GM20431 (cell line): ENCODE measurements around the gene RAB34.
"Not testable (repeated sequence)": the region's sequence is repeated elsewhere in the genome, so short reads cannot be mapped to it uniquely, and the experiment has no call there.

ENCODE experiments used
- in situ Hi-C: fragments of 300-500 bp; cut with MseI, MboI; formaldehyde crosslinking; loops from one replicate; pipeline ENCODE4 v1.15.0; 2020; ENCODE audit warnings: low sequenced_read_pairs; ENCODE audit not compliant: unreplicated experiment

The RAB34 gene

DNA sequence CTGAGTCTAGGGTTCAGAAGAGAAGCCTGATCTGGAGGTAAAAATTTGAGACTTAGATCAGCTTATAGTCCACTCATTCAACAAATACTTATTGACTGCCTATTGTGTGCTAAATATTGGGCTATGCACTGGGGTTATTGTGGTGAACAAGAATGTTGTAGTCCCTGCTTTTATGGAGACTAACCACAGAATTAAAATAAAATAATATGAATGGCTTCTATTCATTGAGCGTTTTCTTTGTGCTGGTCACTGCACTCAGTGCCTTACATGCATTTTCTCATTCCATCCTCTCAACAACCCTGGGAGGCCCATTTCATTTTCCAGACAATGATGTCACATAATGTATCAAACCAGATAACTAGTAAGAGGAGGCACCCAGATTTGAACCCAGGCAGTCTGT is 15.7 kb upstream of the RAB34 start:
- in situ Hi-C loops = no loop called here

- in situ Hi-C loops = no loop called here
Measured at GRCh38 chr17:28729950-28730330, 12.3 kb upstream of the RAB34 start.

GRCh38 chr17:28728364-28729200 is 10.9 kb upstream of the RAB34 start, which contains the start of gene NEK8:
Gene NEK8 (plus strand): TSS chr17:28728788. CDS start chr17:28728814, 26 bp downstream.
- in situ Hi-C loops = no loop called here

DNA sequence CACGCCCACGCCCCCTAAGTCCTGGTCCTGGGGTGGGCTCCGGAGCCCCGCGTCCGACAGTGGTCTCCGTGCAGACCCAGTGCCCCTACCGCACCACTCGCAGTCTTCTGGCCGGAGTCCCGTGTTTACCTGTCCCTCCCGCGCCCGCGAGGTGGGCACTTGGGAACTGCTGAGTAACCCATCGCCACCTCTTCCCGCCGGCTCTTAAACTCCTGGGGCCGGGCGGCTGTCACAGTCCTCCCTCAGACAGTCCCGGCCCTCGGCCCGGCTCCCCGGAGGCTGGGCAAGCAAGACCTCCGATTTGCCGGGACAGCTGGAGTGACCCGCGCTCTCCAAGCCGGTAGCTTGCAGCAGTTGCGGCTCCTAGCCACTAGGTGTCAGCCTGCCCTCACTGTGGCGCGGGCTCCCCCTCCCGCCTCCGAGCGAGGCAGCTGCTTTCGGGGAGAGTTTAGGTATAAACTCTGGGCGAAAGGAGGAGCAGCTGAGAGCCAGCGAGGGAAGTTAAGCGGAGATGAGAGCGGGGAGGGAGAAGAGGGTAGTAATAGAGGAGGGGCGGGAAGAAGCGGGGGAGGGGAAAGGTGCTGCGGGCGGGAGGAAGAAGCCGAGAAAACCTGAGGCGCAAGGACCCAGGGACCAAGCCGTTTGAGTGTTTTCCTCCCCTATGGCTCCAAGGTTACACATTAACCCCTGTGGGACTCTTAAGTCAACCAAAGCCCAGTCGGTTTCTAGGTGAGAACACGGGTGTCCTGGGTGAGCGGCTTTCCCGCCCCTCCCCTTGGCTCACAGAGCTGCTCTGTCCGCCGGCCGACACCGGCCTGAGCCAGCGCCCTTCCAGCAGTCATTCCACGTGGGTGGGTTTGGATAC is 9.2 kb upstream of the RAB34 start:
- in situ Hi-C loops = no loop called here

DNA sequence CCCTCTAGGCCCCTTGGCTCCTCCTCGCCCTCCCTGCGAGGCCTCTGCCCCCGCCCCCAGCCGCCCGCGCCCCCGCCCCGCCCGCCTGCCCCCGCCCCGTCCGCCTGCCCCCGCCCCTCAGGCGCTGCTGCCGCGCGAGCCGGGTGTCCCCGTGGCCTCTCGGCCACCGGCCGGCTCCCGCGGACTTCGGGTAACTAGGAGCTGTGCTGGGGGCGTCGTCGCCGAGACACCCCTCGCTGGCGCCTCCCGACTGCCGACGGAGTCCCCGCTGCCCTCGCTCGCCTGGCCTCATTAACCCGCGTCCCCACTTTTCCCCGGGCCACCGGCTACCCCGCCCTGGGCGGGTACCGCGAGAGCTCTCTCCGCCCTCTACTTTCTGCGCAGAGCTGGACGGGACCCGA is 8.6 kb upstream of the RAB34 start, which contains the start of gene TLCD1:
TLCD1 (minus strand) TSS at position 8 of the 401 bp plus-strand sequence. CDS start 136 bp downstream, outside the sequence.
- in situ Hi-C loops = no loop called here

GRCh38 chr17:28725660-28726225 is 8.1 kb upstream of the RAB34 start:
- in situ Hi-C loops = no loop called here

DNA sequence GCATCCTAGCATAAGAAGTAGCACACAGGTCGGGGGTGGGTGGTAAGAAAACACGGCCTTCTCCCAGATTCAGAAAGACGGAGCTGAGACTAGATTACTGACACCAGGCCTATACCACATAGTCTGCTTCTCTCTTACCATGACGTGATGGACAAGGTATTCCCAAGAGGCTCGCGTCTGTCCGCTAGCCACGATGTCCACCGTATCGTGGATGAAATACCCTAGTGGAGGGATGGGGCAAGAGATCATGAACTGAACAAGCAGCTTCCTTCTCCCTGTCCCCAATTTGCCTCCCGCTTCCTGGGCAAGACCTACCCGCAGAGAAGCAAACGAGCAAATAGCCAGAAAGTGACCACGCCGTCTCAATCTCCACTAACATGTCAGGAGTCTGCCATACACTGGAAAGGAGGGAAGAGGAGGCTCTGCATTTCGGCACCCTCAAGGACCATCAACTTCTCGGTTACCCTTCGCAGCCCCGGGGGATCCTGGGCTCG is 7.5 kb upstream of the RAB34 start:
- in situ Hi-C loops = no loop called here

- in situ Hi-C loops = no loop called here
Measured at GRCh38 chr17:28724500-28725165, 7.0 kb upstream of the RAB34 start.

DNA sequence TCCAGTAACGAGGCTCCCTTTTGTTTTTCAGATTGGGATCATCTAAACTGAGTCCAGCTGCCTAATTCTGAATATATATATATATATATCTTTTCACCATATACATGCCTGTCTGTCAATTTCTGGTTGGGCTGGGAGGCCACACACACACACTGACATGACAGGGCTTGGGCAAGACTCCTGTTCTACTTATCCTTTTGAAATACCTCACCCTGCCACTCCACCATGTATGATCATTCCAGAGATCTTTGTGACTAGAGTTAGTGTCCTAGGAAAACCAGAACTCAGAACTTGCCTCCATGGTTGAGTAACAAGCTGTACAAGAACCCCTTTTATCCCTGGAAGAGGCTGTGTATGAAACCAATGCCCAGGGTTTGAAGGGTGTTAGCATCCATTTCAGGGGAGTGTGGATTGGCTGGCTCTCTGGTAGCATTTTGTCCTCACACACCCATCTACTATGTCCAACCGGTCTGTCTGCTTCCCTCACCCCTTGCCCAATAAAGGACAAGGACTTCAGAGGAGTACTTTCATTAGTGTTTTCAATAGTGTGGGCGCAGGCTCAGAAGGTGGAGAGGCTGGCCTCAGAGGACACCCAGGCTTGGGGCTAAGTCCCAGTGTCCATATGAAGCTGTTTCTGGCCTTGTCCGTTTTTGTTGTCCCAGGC is 6.3 kb upstream of the RAB34 start:
- in situ Hi-C loops = not testable (repeated sequence)

DNA sequence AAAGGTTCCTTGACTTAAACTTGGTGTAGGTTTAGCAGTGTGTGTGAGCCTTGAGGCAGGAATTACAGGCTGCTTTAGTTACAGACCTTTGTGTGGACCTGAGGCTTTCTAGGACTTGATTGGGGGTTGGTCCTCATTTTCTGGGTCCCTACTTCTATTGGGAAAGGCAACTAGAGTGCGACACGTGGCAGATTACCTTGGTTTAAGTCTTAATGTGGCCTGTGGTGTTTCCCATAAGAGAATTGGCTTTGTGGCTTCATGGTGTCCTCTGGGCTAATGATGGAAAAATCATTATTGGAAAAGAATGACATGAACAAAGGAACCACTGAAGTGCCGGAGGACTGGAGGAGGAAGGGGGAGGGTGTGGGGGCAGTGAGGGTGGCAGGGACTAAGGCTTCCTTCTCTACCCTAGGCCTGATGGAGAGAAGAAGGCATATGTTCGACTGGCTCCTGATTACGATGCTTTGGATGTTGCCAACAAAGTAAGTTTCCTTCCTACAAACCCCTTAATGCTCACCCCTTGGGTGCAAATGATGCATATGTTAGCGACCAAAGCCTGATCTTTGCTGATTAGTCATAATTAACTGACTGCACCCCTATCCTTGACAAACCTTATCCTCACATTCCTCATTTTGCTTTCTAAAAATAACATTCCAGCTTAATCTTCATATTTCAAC is 5.6 kb upstream of the RAB34 start:
- in situ Hi-C loops = no loop called here

DNA sequence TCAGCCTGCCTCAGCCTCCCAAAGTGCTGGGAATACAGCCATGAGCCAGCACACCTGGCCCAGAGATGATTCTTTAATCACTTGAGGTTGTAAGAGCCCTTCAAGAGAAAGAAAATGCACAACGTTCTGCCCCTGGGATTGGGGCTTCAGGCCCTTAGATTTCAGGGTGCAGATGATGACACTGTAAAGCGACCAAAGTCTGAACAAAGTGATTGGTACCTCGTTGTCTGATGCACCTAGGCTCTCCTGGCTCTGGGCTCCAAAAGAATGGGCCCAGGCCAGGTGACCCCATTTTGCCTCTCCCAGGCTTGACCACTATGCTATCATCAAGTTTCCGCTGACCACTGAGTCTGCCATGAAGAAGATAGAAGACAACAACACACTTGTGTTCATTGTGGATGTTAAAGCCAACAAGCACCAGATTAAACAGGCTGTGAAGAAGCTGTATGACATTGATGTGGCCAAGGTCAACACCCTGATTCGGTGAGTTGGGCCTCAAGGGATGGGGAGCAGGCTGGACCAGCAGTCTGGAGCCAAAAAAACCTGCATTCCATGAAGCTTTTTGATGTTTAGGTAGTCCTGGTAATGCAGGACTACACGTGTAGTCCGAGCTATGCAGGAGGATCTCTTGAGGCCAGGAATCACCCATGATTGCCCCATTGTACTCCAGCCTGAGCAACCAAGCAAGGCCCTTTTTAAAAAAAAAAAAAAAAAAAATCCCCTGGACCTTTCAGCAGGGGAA is 4.9 kb upstream of the RAB34 start:
- in situ Hi-C loops = no loop called here

GRCh38 chr17:28720997-28721329 is 3.3 kb upstream of the RAB34 start:
- in situ Hi-C loops = not testable (repeated sequence)

DNA sequence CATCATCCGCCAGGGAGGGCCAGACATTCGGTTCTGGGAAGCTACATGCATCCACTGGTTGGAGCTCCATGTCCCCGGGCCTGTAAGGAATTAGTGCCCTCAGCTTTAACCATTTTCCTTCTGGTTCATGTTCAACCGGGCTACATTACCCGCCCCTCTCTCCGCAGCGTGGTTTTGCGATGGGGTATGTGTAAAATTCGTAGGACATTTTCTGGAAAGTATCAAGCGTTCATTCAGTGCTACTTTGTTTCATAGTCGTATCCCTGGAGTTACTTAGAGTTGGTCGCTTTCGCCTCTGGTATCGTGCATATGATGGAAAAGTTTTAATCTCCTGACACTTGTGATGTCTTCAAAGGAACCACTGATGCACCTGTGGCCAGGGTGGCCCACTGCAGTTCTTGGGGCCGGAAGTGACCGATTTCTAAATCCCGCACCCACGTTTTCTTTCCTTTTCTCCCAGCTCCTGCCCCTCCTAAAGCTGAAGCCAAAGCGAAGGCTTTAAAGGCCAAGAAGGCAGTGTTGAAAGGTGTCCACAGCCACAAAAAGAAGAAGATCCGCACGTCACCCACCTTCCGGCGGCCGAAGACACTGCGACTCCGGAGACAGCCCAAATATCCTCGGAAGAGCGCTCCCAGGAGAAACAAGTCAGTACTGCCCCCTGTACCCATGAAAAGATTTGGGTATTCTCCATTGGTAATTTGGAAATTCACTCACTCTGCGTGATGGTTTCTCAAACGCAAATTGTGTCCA is 2.8 kb upstream of the RAB34 start:
- in situ Hi-C loops = no loop called here

GRCh38 chr17:28719021-28719433 is 1.4 kb upstream of the RAB34 start:
- in situ Hi-C loops = no loop called here

GRCh38 chr17:28718333-28719020 is 809 bp upstream of the RAB34 start:
- in situ Hi-C loops = no loop called here

DNA sequence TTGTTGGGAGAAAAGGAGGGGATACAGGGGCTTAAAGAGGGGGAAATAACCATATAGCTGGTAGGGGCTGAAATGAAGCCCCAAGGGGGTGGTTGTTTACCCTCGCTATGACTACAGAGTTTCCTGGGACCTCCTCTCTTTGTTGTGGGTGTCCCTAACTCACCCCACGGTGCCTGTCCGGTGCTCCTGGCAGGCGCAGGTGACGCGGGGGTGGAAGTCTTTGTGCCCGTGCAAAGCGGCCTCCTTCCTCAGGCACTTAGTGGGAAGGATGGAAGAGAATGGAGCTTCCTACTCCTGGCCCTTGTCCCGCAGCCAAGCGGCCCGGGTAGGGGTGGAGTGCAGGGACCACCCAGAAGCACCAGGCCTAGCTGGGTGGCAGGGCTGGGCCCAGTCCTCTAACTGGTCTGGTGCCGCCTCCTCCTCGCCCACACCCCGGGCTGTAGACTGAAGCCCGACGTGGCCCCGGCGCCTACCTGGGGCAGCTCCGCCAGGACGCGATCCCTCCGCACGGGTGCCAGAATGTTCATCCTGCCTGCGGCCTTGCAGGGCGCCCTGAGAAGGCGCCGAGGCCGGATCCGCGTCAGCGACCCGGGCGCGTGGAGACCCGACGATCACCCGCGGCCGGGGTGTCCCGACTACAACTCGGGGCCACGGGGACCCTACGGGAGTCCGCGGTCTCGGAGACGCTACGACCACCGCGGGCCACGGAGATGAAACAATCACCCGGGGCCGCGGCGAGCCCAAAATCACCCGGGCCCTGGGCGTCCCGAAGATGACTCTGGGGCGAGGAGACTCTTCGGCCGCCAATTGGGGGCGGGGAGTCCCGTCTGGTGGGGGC is 709 bp downstream of the RAB34 start:
- in situ Hi-C loops = no loop called here
